Measurements from ENCODE around the gene TSC2. TPM values are rescaled to one million over a fixed set of nuclear protein-coding genes. Genes with fewer than 3 reads are reported as not detected.
A peak's percentile ranks its signal among the peaks of the same experiment; 100 is the strongest.

The TSC2 gene
- total RNA-seq, 1 donor from 2014 or later = 80.1 TPM

GRCh38 chr16:2026461-2027023 is 21.2 kb upstream of the TSC2 start, which contains the start of gene NHERF2:
TSS of gene NHERF2 (plus strand) at chr16:2026902. CDS start at chr16:2027006, 104 bp downstream.
- H3K4me3 ChIP-seq = peak within 1 kb of the TSS; percentile 91
- TF ChIP-seq CTCF (IDR thresholded peaks at IDR 0.05; ENCODE audit: borderline replicate concordance) = no peak
- H3K4me1 ChIP-seq = peaks cover 74% of the 10 kb centered on the region
- H3K27me3 ChIP-seq (ENCODE audit: low read depth) = peaks cover 12% of the 10 kb centered on the region
- no peaks in the 10 kb centered on the region for H3K9me3 ChIP-seq (replicated peaks)
- intact Hi-C loops (cut with micrococcal nuclease) = loop anchor here (10.0 kb wide), 1 partner anchor 118 kb away; the partner anchor contains the start of gene RAB26
- DNase-seq = peak; percentile 55
- H3K27ac ChIP-seq (replicated peaks) = peak within 1 kb of the TSS; percentile 98
- peaks cover 12% of the 10 kb centered on the region for H3K36me3 ChIP-seq

GRCh38 chr16:2027024-2028010 is 20.5 kb upstream of the TSC2 start:
- peak overlapping the region; percentile 98 for H3K27ac ChIP-seq (replicated peaks)
- no peaks in the 10 kb centered on the region for H3K9me3 ChIP-seq (replicated peaks)
- peaks cover 12% of the 10 kb centered on the region for H3K36me3 ChIP-seq
- peak overlapping the region; percentile 91 for H3K4me3 ChIP-seq
- no peak for TF ChIP-seq CTCF (IDR thresholded peaks at IDR 0.05; ENCODE audit: borderline replicate concordance)
- peaks cover 4% of the 10 kb centered on the region for H3K27me3 ChIP-seq (ENCODE audit: low read depth)
- peaks cover 79% of the 10 kb centered on the region for H3K4me1 ChIP-seq
- DNase-seq = no peak
- intact Hi-C loops (cut with micrococcal nuclease) = loop anchor here (10.0 kb wide), 1 partner anchor 117 kb away; the partner anchor contains the start of gene RAB26

GRCh38 chr16:2028146-2028545 is 19.6 kb upstream of the TSC2 start:
- intact Hi-C loops (cut with micrococcal nuclease) = loop anchor here (10.0 kb wide), 1 partner anchor 117 kb away; the partner anchor contains the start of gene RAB26
- Histone ChIP-seq H3K36me3 (peaks cover 12% of the 10 kb centered on the region), H3K4me1 (peaks cover 80% of the 10 kb centered on the region), H3K27me3 (ENCODE audit: low read depth) (no peaks in the 10 kb centered on the region), H3K27ac (replicated peaks) (peak overlapping the region; percentile 98), H3K4me3 (peak overlapping the region; percentile 91), H3K9me3 (replicated peaks) (no peaks in the 10 kb centered on the region)
- no peak for DNase-seq
- TF ChIP-seq CTCF (IDR thresholded peaks at IDR 0.05; ENCODE audit: borderline replicate concordance) = no peak

GRCh38 chr16:2028620-2029220 is 19.1 kb upstream of the TSC2 start:
- Histone ChIP-seq H3K27me3 (ENCODE audit: low read depth) (no peaks in the 10 kb centered on the region), H3K36me3 (peaks cover 12% of the 10 kb centered on the region), H3K4me3 (peak overlapping the region; percentile 91), H3K4me1 (peaks cover 82% of the 10 kb centered on the region), H3K9me3 (replicated peaks) (no peaks in the 10 kb centered on the region), H3K27ac (replicated peaks) (peak overlapping the region; percentile 98)
- intact Hi-C loops (cut with micrococcal nuclease) = loop anchor here (10.0 kb wide), 1 partner anchor 116 kb away; the partner anchor contains the start of gene RAB26
- no peak for DNase-seq
- TF ChIP-seq CTCF (IDR thresholded peaks at IDR 0.05; ENCODE audit: borderline replicate concordance) = no peak

- Histone ChIP-seq H3K9me3 (replicated peaks) (no peaks in the 10 kb centered on the region), H3K4me1 (peaks cover 80% of the 10 kb centered on the region), H3K27ac (replicated peaks) (peak overlapping the region; percentile 98), H3K4me3 (peak overlapping the region; percentile 91), H3K36me3 (peaks cover 12% of the 10 kb centered on the region), H3K27me3 (ENCODE audit: low read depth) (no peaks in the 10 kb centered on the region)
- no peak for TF ChIP-seq CTCF (IDR thresholded peaks at IDR 0.05; ENCODE audit: borderline replicate concordance)
- DNase-seq = no peak
- intact Hi-C loops (cut with micrococcal nuclease) = loop anchor here (10.0 kb wide), 1 partner anchor 115 kb away; the partner anchor contains the start of gene RAB26
Observed at GRCh38 chr16:2029350-2029749, 18.4 kb upstream of the TSC2 start.

Data from left ventricle myocardium inferior (tissue), 1 donor.